Measurements from ENCODE around the gene AKAP8L. TPM values are rescaled to one million over a fixed set of nuclear protein-coding genes. Genes with fewer than 3 reads are reported as not detected.

Gene AKAP8L
- total and polyA plus RNA-seq, 9 of the 15 experiments (the other 6 are each of a cell fraction or from before 2014, with no cell fraction given), result 2.4 to 116 (median 70.7) TPM

GRCh38 chr19:15358918-15359317 lies 59.9 kb downstream of the AKAP8L start (continued):
- TF ChIP-seq RBM25 (IDR thresholded peaks at IDR 0.05; ENCODE audit: low read depth, low read length, severe bottlenecking) (no peak), ZNF134 (CRISPR knock-in tag; conservative IDR thresholded peaks at IDR 0.05) (no peak), SOX6 (IDR thresholded peaks at IDR 0.05) (no peak), STAG1 (CRISPR knock-in tag; IDR thresholded peaks at IDR 0.05; ENCODE audit: borderline replicate concordance) (no peak)
- TF ChIP-seq, protein P1, sequence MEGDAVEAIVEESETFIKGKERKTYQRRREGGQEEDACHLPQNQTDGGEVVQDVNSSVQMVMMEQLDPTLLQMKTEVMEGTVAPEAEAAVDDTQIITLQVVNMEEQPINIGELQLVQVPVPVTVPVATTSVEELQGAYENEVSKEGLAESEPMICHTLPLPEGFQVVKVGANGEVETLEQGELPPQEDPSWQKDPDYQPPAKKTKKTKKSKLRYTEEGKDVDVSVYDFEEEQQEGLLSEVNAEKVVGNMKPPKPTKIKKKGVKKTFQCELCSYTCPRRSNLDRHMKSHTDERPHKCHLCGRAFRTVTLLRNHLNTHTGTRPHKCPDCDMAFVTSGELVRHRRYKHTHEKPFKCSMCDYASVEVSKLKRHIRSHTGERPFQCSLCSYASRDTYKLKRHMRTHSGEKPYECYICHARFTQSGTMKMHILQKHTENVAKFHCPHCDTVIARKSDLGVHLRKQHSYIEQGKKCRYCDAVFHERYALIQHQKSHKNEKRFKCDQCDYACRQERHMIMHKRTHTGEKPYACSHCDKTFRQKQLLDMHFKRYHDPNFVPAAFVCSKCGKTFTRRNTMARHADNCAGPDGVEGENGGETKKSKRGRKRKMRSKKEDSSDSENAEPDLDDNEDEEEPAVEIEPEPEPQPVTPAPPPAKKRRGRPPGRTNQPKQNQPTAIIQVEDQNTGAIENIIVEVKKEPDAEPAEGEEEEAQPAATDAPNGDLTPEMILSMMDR (IDR thresholded peaks at IDR 0.05 in 2 of 3, conservative IDR thresholded peaks at IDR 0.05 in 1 of 3; ENCODE audit: insufficient read depth in 2 of 3, low read depth in 1 of 3, low read length in 3 of 3), result no peak
- TF ChIP-seq, protein P2, sequence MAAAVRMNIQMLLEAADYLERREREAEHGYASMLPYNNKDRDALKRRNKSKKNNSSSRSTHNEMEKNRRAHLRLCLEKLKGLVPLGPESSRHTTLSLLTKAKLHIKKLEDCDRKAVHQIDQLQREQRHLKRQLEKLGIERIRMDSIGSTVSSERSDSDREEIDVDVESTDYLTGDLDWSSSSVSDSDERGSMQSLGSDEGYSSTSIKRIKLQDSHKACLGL (CRISPR knock-in tag; IDR thresholded peaks at IDR 0.05; ENCODE audit: borderline replicate concordance, poor library complexity, severe bottlenecking), result no peak

GRCh38 chr19:15357906-15358305 lies 60.9 kb downstream of the AKAP8L start:
- H3K9me1 ChIP-seq (ENCODE audit: control insufficient read depth, insufficient read depth, low read length), result no peaks in the 10 kb centered on the region
- no peaks in the 10 kb centered on the region; a peak in 2 of 5 replicates for H3K4me1 ChIP-seq (replicated peaks in 1 of 2; ENCODE audit: control insufficient read depth in 2 of 2, insufficient read depth in 2 of 2, low read length in 2 of 2)
- DNase-seq (ENCODE audit: extremely low read depth in 1 of 4, low spot score in 3 of 4) (no peak), FAIRE-seq (no peak), ATAC-seq (no peak)
- in situ Hi-C loops (cut with MboI) (no loop called here), intact Hi-C loops (cut with micrococcal nuclease) (no loop called here)
- ChIA-PET POLR2A (interaction anchor here (1.1 to 1.7 kb wide), 2 partner anchors 13 to 20 kb away, joined by 3 to 5 read pairs; no protein-coding TSS in a partner anchor), CTCF (ENCODE audit: low intra/inter-chr PET ratio) (no interaction called here)
- BruUV-seq (replicated peaks), result no TSS peak
- H3K27ac ChIP-seq (ENCODE audit: extremely low read depth, low read depth, low read length), result no peak overlapping the region; the same call in 2 of the 3 replicates
- no peak overlapping the region for H3K9ac ChIP-seq (ENCODE audit: insufficient read depth in 1 of 2, low read depth in 2 of 2, low read length in 2 of 2)
- H3K4me2 ChIP-seq (ENCODE audit: insufficient read depth, low read length), result no peak overlapping the region
- H3K9me3 ChIP-seq (replicated peaks; ENCODE audit: control insufficient read depth, insufficient read depth, low read depth, low read length), result no peaks in the 10 kb centered on the region
- no peaks in the 10 kb centered on the region for H3K27me3 ChIP-seq (ENCODE audit: control insufficient read depth in 2 of 2, insufficient read depth in 2 of 2, low read length in 2 of 2)
- H3K36me3 ChIP-seq (ENCODE audit: control insufficient read depth, insufficient read depth, low read length), result peaks cover 75% of the 10 kb centered on the region; the same call in 2 of the 3 replicates
- no peak for TF ChIP-seq XRCC5 (IDR thresholded peaks at IDR 0.05; ENCODE audit: low read depth, low read length)
- TF ChIP-seq ILK (tag; IDR thresholded peaks at IDR 0.05; ENCODE audit: borderline replicate concordance, low read depth), result no peak
- TF ChIP-seq NCOA1 (IDR thresholded peaks at IDR 0.05; ENCODE audit: low read depth), result no peak
- no peak for TF ChIP-seq KAT8 (IDR thresholded peaks at IDR 0.05; ENCODE audit: low read depth)
- no peak for TF ChIP-seq NELFE (IDR thresholded peaks at IDR 0.05; ENCODE audit: insufficient read depth, insufficient read length)
- no peak for TF ChIP-seq ZNF79 (CRISPR knock-in tag; IDR thresholded peaks at IDR 0.05; ENCODE audit: low read depth)
- TF ChIP-seq TAF15 (IDR thresholded peaks at IDR 0.05; ENCODE audit: low read depth, low read length), result no peak
- no peak for TF ChIP-seq ZNF184 (CRISPR knock-in tag; IDR thresholded peaks at IDR 0.05)
- no peak for TF ChIP-seq CREB3L1 (IDR thresholded peaks at IDR 0.05; ENCODE audit: borderline replicate concordance, low read depth)
- whole genome bisulfite sequencing (ENCODE audit: insufficient coverage, low coverage, missing lambda C conversion rate), result 96% methylated on average over 4 of the region's 4 CpGs
- H3K79me2 ChIP-seq (ENCODE audit: control insufficient read depth, insufficient read depth, low read length), result no peaks in the 10 kb centered on the region
- no peak overlapping the region for H3K4me3 ChIP-seq
- H4K20me1 ChIP-seq (replicated peaks; ENCODE audit: control insufficient read depth, insufficient read depth, low read length), result no peaks in the 10 kb centered on the region; the same call in 1 of the 2 replicates
- H2AFZ ChIP-seq (ENCODE audit: low read depth, low read length), result no peak overlapping the region
